CD4-positive, alpha-beta T cell treated with Interleukin-15 for 4 hours (primary cell): ENCODE results near the gene TIGAR.

Source experiments
- DNase-seq: peaks from one replicate; pipeline ENCODE4 v3.0.0-alpha.2; 2020; ENCODE audit warnings: low spot score

Gene TIGAR

GRCh38 chr12:4379405-4379804, 58.4 kb downstream of the TIGAR start, which contains the start of gene FGF23:
FGF23 (minus strand) TSS chr12:4379712; CDS start chr12:4379582, 130 bp downstream.
- no peak for DNase-seq

DNA sequence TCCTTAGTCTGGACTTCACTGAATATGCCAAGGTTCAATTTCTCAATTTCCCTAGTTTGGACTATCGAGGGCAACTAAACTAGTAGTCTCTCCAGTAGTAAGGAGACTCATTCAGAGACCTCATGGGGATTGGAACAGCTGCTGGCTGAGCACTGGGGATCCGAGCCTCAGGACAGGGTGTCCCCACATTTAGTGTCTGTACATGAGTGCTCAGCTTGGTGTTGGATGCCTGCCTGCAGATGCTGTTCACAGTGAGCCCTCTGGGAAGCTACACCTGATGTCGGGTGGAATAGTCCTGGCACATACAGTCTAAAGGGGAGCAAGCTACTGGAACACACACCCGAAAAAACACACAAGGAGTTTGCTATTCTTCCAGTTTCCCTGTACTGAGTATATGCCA, 59.3 kb downstream of the TIGAR start:
- DNase-seq: no peak

- no peak for DNase-seq
These were observed 62.4 kb downstream of the TIGAR start for GRCh38 chr12:4383304-4383865.

GRCh38 chr12:4386801-4387200, 65.8 kb downstream of the TIGAR start:
- no peak for DNase-seq

DNA sequence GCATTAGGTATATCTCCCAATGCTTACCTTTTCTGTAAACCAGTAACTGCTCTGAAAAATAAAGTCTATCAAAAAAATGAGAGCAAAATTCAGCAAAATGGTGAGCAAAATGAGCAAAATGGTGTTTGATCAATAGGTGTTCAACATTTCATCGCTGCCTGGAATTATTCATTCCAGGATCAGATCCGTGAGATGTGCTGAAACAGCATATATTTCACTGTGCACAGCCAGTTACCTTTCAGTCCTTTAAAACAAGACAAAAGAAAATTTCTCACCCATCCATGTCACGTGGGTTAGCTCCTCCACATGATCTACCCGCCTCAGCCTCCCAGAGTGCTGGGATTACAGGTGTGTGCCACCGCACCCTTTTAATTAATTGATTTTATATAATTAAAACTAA, 66.6 kb downstream of the TIGAR start:
- DNase-seq: no peak

GRCh38 chr12:4388032-4388431, 67.0 kb downstream of the TIGAR start:
- no peak for DNase-seq

GRCh38 chr12:4388662-4389061, 67.6 kb downstream of the TIGAR start:
- DNase-seq: no peak

DNA sequence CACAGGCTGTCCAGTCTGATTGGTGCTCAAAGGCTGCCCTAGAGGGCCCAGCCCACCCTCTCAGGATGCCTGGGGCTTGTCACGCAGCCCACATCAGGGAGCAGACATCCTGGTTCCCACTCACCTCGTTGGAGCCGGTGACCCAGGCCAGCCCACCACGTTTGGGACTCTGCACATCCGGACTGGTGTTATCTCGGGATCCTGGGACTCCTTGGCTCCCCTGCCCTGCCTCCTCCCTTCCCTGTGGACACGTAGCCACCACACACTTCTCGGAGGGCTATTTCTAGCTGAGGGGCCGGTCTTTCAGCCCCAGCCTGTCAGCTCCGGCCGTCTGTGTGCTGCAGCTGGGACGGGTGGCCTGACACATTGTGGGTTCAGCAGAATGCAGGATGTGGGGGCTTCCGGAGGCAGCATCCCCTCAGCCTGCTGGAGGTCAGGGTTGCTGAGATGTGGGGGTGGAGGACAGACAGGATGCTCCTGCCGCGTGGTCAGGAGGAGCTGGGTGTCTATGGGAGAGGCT, 71.3 kb downstream of the TIGAR start:
- DNase-seq: no peak

- DNase-seq: no peak
These were observed 72.2 kb downstream of the TIGAR start for GRCh38 chr12:4393211-4393610.

- no peak for DNase-seq
These were observed 74.8 kb downstream of the TIGAR start for GRCh38 chr12:4395818-4396217.

DNA sequence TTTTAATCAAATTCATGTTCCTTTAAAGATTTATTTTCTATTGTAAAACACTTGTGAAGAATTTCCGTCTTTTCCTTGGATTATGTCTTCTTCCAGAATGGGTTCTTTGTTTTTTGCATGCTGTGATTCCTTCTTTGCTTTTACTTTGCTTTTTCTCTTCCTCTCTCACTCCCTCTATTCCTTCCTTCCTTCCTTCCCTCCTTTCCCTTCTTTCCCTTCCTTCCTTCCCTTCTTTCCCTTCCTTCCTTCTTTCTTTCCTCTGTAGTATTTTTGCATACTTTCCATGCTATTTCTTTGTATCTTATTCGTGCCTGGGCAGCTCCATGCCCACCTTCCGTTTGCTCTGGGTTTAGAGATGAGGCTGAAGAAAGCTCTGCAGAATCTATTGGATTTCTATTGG, 80.1 kb downstream of the TIGAR start:
- DNase-seq: no peak

DNA sequence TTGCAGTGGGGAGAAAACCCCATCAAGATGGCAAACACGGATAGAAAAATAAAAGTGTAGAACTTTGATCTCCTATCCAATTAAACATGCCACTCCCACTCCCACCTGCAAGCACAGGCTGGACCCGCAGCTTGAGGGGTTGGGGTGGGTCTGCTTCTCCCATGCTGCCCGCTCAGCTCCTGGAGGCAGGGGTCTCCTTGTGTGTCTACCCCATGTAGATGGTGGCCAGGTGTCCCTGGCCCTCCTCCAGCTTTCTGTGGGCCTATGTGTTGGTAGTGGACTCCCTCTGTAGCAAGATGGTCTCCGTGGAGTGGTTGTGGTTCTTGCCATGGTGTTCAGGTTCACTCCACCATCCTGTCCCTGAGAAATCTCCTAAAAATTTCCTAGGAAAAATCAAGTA, 82.0 kb downstream of the TIGAR start:
- no peak for DNase-seq
